ENCODE measurements around the gene CMYA5. TPM values are rescaled to one million over a fixed set of nuclear protein-coding genes. Genes with fewer than 3 reads are reported as not detected.
A peak's percentile ranks its signal among the peaks of the same experiment; 100 is the strongest.

CMYA5 gene
- total and polyA plus RNA-seq, 2 of the 4 experiments (the other 2 are of a cell fraction): 0.39 to 0.90 TPM

GRCh38 chr5:79642210-79642609 lies 47.4 kb upstream of the CMYA5 start:
- ChIA-PET CTCF (no interaction called here), POLR2A (ENCODE audit: unreplicated experiment) (no interaction called here)
- dilution Hi-C loops (cut with HindIII; ENCODE audit: low sequenced_read_pairs, unreplicated experiment): no loop called here
- Histone ChIP-seq H2AK9ac (replicated peaks; ENCODE audit: low read depth, low read length, poor library complexity) (no peak overlapping the region), H4K20me1 (ENCODE audit: insufficient read depth, low read length) (peaks cover 12% of the 10 kb centered on the region; the same call in 1 of the 2 replicates), H2AFZ (replicated peaks; ENCODE audit: low read length, poor library complexity) (no peak overlapping the region), H3K9ac (ENCODE audit: low read depth, low read length) (no peak overlapping the region), H2BK20ac (ENCODE audit: low read depth, low read length) (no peak overlapping the region), H3K4me3 (ENCODE audit: insufficient read depth, low read depth, low read length) (no peak overlapping the region), H4K8ac (ENCODE audit: low read depth in 2 of 2, low read length in 2 of 2) (no peak overlapping the region), H3K18ac (ENCODE audit: low read depth, low read length) (no peak overlapping the region), H3K56ac (ENCODE audit: extremely low read depth, insufficient read depth, low read length) (no peak overlapping the region), H3K4me2 (ENCODE audit: low read depth, low read length) (peak overlapping the region; percentile 44; the same call in 1 of the 2 replicates), H4K91ac (ENCODE audit: insufficient read depth, low read depth, low read length) (no peak overlapping the region), H3K9me3 (ENCODE audit: control insufficient read depth, insufficient read depth, low read length) (no peaks in the 10 kb centered on the region), H4K5ac (ENCODE audit: low read depth, low read length) (no peak overlapping the region), H3K4me1 (ENCODE audit: control insufficient read depth, insufficient read depth, low read length) (peaks cover 5% of the 10 kb centered on the region; the same call in 1 of the 2 replicates), H3K23ac (ENCODE audit: low read depth, low read length) (no peak overlapping the region), H2BK5ac (ENCODE audit: low read depth, low read length, poor library complexity, severe bottlenecking) (peak overlapping the region; percentile 57), H3K14ac (replicated peaks; ENCODE audit: low read depth, low read length) (no peak overlapping the region), H2BK120ac (ENCODE audit: low read depth, low read length) (no peak overlapping the region), H3K27ac (ENCODE audit: insufficient read depth, low read length) (no peak overlapping the region), H2AK5ac (ENCODE audit: low read depth, low read length) (no peak overlapping the region), H3K36me3 (ENCODE audit: control insufficient read depth, insufficient read depth, low read length) (peaks cover 18% of the 10 kb centered on the region), H3K9me1 (ENCODE audit: insufficient read depth, low read length) (peaks cover 3% of the 10 kb centered on the region; the same call in 1 of the 2 replicates), H3K79me1 (ENCODE audit: low read depth in 1 of 2, low read length in 2 of 2) (peaks cover 17 to 31% of the 10 kb centered on the region in 2 experiments), H3K27me3 (ENCODE audit: control insufficient read depth, insufficient read depth, low read length) (no peaks in the 10 kb centered on the region), H3K4ac (ENCODE audit: low read depth, low read length) (no peak overlapping the region), H2BK15ac (ENCODE audit: low read depth, low read length) (no peak overlapping the region)
- intact Hi-C loops (cut with micrococcal nuclease): no loop called here
- TF ChIP-seq NFE2L2 (IDR thresholded peaks at IDR 0.05; ENCODE audit: low read depth, low read length): no peak
- no peak for TF ChIP-seq ELK1 (IDR thresholded peaks at IDR 0.05; ENCODE audit: borderline replicate concordance, low read depth, low read length)
- no peak for TF ChIP-seq USF2 (IDR thresholded peaks at IDR 0.05; ENCODE audit: low read depth, low read length)
- TF ChIP-seq MXI1 (IDR thresholded peaks at IDR 0.05; ENCODE audit: borderline replicate concordance, low read depth, low read length): no peak
- no peak for TF ChIP-seq POLR2A (IDR thresholded peaks at IDR 0.05; ENCODE audit: low read depth, low read length)
- TF ChIP-seq CEBPB (IDR thresholded peaks at IDR 0.05; ENCODE audit: low read depth, low read length): no peak
- TF ChIP-seq CHD1 (IDR thresholded peaks at IDR 0.05; ENCODE audit: low read depth, low read length): no peak
- no peak for TF ChIP-seq FOS (IDR thresholded peaks at IDR 0.05; ENCODE audit: low read depth, low read length)
- no peak for TF ChIP-seq RFX5 (IDR thresholded peaks at IDR 0.05; ENCODE audit: low read depth, low read length)
- no peak for TF ChIP-seq CTCF (conservative IDR thresholded peaks at IDR 0.05; ENCODE audit: low read depth, low read length)
- TF ChIP-seq BHLHE40 (IDR thresholded peaks at IDR 0.05; ENCODE audit: low read depth, low read length): no peak
- no peak for TF ChIP-seq RAD21 (IDR thresholded peaks at IDR 0.05; ENCODE audit: low read length)
- WGBS, 2 experiments (ENCODE audit: extremely low coverage in 2 of 2, insufficient read length in 1 of 2): no CpG with 5 or more reads among the region's 1 CpG
- ATAC-seq (ENCODE audit: low read depth) (peak; percentile 94), DNase-seq (peak; percentile 76)
- in situ Hi-C loops (cut with MboI; ENCODE audit: low sequenced_read_pairs): no loop called here
- BruUV-seq (replicated peaks): no TSS peak
